Ishikawa (cell line): ENCODE measurements around the gene MYH7.

Source experiments
- CEBPB ChIP-seq: IDR thresholded peaks from 2 replicates; pipeline ENCODE4 v1.6.1; 2012
- EGR1 ChIP-seq: IDR thresholded peaks from 2 replicates; pipeline ENCODE4 v1.6.1; 2012
- EP300 ChIP-seq: IDR thresholded peaks from 2 replicates; pipeline ENCODE4 v1.6.1; 2012; ENCODE audit warnings: borderline replicate concordance
- MAX ChIP-seq: IDR thresholded peaks from 2 replicates; pipeline ENCODE4 v1.6.1; 2012
- NFIC ChIP-seq: IDR thresholded peaks from 2 replicates; pipeline ENCODE4 v1.6.1; 2012
- RAD21 ChIP-seq: IDR thresholded peaks from 2 replicates; pipeline ENCODE4 v1.6.1; 2012; ENCODE audit warnings: low read depth
- REST ChIP-seq: IDR thresholded peaks from 2 replicates; pipeline ENCODE4 v1.6.1; 2012; ENCODE audit warnings: low read depth, mild to moderate bottlenecking
- TAF1 ChIP-seq: IDR thresholded peaks from 2 replicates; pipeline ENCODE4 v1.6.1; 2012; ENCODE audit warnings: low read depth, mild to moderate bottlenecking
- TCF12 ChIP-seq: IDR thresholded peaks from 2 replicates; pipeline ENCODE4 v1.6.1; 2012; ENCODE audit warnings: low read depth
- TEAD4 ChIP-seq: IDR thresholded peaks from 2 replicates; pipeline ENCODE4 v1.6.1; 2012
- USF1 ChIP-seq: IDR thresholded peaks from 2 replicates; pipeline ENCODE4 v1.6.1; 2012
- YY1 ChIP-seq: IDR thresholded peaks from 2 replicates; pipeline ENCODE4 v1.6.1; 2012; ENCODE audit warnings: low read depth

GRCh38 chr14:23401291-23401690 is 34.2 kb downstream of the MYH7 start:
- TF ChIP-seq EP300 (no peak), TEAD4 (no peak), RAD21 (no peak), CEBPB (no peak), MAX (no peak), EGR1 (no peak), USF1 (no peak), TCF12 (no peak), REST (no peak), YY1 (no peak), TAF1 (no peak), NFIC (no peak)
